Astrocyte of the cerebellum (primary cell): Measurements from ENCODE around the gene ALG12.

Experiments used
- DNase-seq: peaks from one replicate; pipeline ENCODE4 v3.0.0-alpha.2; 2011; ENCODE audit warnings: low read depth
- H3K4me3 ChIP-seq: 2 replicates; pipeline ENCODE4 v1.5.1; 2011; ENCODE audit warnings: mild to moderate bottlenecking, low read depth, low read length, moderate library complexity
- in situ Hi-C: cut with HindIII; loops from 2 replicates; pipeline ENCODE4 v1.10.0; 2017; ENCODE audit warnings: low sequenced_read_pairs
- TF ChIP-seq, protein P1 (sequence below): IDR thresholded peaks from 2 replicates; pipeline ENCODE4 v1.5.1; 2012; ENCODE audit warnings: low read length, low read depth, moderate library complexity, mild to moderate bottlenecking; ENCODE audit errors: missing control alignments

ALG12 gene

GRCh38 chr22:49867303-49868265, 50.7 kb downstream of the ALG12 start:
- no peak overlapping the region for H3K4me3 ChIP-seq
- TF ChIP-seq, protein P1, sequence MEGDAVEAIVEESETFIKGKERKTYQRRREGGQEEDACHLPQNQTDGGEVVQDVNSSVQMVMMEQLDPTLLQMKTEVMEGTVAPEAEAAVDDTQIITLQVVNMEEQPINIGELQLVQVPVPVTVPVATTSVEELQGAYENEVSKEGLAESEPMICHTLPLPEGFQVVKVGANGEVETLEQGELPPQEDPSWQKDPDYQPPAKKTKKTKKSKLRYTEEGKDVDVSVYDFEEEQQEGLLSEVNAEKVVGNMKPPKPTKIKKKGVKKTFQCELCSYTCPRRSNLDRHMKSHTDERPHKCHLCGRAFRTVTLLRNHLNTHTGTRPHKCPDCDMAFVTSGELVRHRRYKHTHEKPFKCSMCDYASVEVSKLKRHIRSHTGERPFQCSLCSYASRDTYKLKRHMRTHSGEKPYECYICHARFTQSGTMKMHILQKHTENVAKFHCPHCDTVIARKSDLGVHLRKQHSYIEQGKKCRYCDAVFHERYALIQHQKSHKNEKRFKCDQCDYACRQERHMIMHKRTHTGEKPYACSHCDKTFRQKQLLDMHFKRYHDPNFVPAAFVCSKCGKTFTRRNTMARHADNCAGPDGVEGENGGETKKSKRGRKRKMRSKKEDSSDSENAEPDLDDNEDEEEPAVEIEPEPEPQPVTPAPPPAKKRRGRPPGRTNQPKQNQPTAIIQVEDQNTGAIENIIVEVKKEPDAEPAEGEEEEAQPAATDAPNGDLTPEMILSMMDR, result no peak
- in situ Hi-C loops, result no loop called here
- DNase-seq, result no peak

GRCh38 chr22:49866646-49867045, 51.6 kb downstream of the ALG12 start:
- in situ Hi-C loops, result no loop called here
- no peak overlapping the region for H3K4me3 ChIP-seq
- no peak for DNase-seq
- TF ChIP-seq, protein P1, result no peak

DNA sequence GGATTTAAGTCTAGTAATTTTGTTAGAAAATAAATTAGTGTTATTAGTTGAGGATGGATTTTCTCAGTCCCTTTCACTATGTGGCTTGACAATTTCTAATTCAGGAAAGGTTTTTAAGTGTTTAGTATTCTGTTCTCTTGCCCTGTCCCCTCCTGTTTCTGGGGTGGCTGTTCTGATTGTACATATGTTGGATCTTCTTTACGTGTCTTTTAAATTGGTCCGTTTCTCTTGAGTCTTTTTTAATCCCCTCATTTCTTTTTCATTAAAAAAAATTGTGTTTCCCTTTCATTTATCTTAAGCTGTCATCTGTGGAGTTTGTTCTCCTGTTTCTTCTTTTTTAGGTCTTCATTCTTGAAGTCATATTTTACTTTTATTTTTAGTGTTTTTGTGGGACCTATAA, 52.1 kb downstream of the ALG12 start:
- in situ Hi-C loops, result no loop called here
- TF ChIP-seq, protein P1, result no peak
- DNase-seq, result no peak
- H3K4me3 ChIP-seq, result no peak overlapping the region

- in situ Hi-C loops, result no loop called here
- no peak overlapping the region for H3K4me3 ChIP-seq
Observed at GRCh38 chr22:49865156-49865555, 53.1 kb downstream of the ALG12 start.

DNA sequence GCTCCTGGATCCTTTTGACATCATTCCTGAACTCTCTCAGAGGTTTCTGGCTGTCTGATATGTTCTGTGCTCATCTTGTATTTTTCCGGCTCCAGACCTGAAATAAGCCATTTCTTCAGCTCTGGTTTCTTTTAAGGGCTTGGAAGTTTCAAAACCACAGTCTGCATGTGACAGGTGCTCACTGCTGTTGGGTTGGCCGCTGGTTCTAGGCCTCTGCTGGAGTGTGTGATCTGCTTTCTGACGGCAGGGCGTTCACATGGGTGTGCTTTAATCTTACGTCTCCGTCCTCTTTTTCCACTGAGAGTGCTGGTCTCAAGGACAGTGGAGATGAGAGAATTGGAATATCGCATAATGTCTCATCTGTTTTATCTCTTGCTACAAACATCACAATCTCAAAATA, 54.3 kb downstream of the ALG12 start:
- no peak overlapping the region for H3K4me3 ChIP-seq
- TF ChIP-seq, protein P1, result no peak
- DNase-seq, result no peak
- in situ Hi-C loops, result no loop called here

More at GRCh38 chr22:49865156-49865555, 53.1 kb downstream of the ALG12 start:
- no peak for DNase-seq
- TF ChIP-seq, protein P1, result no peak

- TF ChIP-seq, protein P1, result no peak
- in situ Hi-C loops, result no loop called here
- no peak for DNase-seq
- H3K4me3 ChIP-seq, result no peak overlapping the region
Observed at GRCh38 chr22:49862496-49862776, 55.8 kb downstream of the ALG12 start.
